Cardiac fibroblast (primary cell): ENCODE data around the gene SH3RF2.

Source experiments
- DNase-seq, 2 donors: peaks; one replicate each; pipeline versions ENCODE4 v3.0.0 to v3.0.0-alpha.2; 2010; ENCODE audit warnings: low read depth in 2 of 2
- H3K4me3 ChIP-seq, 2 donors: replicated peaks in 1 of 2; 1 replicate in 1 of 2; 2 replicates in 1 of 2; pipeline ENCODE4 v1.5.1; 2011; ENCODE audit warnings: low read depth in 2 of 2, low read length in 2 of 2, mild to moderate bottlenecking in 2 of 2, moderate library complexity in 1 of 2
- TF ChIP-seq, protein P1 (sequence below): IDR thresholded peaks from one replicate; pipeline ENCODE4 v1.5.1; 2011; ENCODE audit warnings: low read depth, mild to moderate bottlenecking, low read length, inconsistent platforms

Gene SH3RF2

DNA sequence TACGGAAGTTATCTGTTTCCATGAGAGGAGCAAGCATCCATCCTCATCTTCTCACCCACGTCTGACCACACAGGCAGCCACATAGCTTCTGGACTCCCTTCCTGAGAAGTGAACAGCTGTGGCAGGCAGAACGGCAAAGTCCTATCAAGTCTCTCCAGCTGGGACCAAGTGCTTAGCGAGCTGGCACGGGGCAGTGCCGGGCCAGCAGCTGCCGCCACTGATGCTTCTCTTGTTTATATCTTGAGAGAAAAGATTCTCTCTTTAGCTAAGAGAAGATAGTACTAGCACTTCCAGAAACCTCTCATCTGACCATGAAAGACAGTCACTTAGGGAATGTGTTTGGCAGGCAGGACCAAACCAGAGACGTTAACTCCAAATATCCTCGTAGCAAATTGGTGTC lies 131.8 kb downstream of the SH3RF2 start:
- H3K4me3 ChIP-seq: no peak overlapping the region
- TF ChIP-seq, protein P1, sequence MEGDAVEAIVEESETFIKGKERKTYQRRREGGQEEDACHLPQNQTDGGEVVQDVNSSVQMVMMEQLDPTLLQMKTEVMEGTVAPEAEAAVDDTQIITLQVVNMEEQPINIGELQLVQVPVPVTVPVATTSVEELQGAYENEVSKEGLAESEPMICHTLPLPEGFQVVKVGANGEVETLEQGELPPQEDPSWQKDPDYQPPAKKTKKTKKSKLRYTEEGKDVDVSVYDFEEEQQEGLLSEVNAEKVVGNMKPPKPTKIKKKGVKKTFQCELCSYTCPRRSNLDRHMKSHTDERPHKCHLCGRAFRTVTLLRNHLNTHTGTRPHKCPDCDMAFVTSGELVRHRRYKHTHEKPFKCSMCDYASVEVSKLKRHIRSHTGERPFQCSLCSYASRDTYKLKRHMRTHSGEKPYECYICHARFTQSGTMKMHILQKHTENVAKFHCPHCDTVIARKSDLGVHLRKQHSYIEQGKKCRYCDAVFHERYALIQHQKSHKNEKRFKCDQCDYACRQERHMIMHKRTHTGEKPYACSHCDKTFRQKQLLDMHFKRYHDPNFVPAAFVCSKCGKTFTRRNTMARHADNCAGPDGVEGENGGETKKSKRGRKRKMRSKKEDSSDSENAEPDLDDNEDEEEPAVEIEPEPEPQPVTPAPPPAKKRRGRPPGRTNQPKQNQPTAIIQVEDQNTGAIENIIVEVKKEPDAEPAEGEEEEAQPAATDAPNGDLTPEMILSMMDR: no peak
- DNase-seq: no peak

DNA sequence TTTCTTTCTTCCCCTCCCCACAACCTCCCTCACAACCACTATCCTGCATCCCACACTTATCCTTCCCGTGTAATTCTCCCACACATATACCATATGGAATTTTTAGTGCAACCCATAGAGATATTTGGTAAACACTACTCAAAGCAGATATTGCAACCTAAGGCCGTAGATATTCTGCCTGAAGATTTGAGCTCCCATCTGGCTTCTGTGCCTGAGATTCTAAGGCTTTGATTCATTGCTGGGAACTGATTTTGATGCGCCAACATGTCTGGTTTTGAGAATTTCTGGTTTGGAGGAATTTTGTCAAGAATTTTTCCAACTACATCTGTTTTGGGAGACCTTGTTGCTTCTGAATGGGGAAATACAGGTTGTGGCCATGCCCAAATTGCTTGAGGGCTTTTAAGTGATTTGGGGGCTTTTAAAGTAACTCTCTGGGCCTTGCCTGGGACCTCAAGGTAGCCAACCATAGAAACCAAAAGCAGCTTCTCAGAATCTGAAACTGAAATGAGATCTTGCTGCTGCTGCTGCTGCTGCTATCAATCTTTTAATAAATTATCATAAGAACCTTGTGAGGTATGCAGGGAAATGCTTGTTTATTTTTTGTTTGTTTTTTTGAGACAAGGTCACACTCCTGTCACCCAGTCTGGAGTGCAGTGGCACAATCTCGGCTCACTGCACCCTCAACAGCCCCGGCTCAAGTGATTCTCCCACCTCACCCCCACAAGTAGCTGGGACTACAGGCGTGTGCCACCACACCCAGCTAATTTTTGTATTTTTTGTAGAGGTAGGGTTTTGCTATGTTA lies 132.8 kb downstream of the SH3RF2 start:
- DNase-seq: no peak
- H3K4me3 ChIP-seq: no peak overlapping the region
- TF ChIP-seq, protein P1: no peak

DNA sequence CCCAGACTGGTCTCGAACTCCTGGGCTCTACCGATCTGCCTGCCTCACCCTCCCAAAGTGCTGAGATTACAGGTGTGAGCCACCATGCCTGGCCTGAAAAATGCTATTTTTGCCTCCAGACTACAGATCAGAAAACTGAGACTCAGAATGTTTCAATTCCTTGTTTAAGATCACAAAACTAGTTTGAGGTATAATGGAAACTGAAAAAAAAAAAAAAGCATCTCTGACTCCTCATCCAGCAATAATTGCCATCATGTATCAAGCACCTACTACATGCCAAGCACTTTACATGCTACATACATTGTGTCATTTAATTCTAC lies 133.4 kb downstream of the SH3RF2 start:
- TF ChIP-seq, protein P1: no peak
- H3K4me3 ChIP-seq: no peak overlapping the region

DNA sequence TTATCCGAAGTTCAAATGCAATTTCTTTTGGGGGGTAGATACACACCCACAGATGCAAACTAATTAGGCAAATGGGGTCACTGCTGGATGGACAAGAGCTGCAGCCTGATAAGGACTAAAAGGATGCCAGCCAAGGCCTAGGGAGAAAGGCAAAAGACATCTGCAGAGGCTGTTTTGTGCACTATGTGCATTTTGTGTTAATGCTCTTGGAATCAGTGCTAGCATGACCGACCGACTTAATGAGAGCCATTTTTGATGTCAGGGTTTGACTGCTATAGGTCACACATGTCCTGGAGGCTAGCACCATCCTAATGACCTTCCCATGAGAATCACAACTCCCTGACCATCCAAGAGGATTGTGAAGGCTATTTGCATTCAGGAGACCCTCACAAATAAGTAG lies 134.4 kb downstream of the SH3RF2 start:
- DNase-seq: no peak
- TF ChIP-seq, protein P1: no peak
- H3K4me3 ChIP-seq: no peak overlapping the region

More for the DNA sequence above, 133.4 kb downstream of the SH3RF2 start:
- no peak for DNase-seq

DNA sequence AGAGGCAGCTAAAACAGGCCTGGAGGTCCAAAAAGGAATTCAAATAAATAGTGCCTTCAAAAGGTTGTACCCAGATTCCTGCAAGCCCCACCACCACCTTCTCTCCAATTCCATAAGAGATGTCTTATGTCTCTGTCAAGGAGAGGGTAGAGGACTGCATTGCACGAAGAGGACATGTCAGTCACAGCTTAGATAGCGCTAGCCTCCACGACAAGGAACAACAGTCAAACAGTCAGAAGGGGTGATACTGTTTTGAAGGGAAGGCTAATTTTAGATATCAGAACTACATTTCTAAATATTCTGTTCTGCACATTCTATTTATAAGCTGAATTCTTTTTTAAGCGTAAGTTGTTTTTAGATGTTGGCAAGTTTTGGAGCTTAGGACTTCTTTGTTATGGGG lies 134.8 kb downstream of the SH3RF2 start:
- no peak overlapping the region for H3K4me3 ChIP-seq
- no peak for DNase-seq
- TF ChIP-seq, protein P1: no peak

DNA sequence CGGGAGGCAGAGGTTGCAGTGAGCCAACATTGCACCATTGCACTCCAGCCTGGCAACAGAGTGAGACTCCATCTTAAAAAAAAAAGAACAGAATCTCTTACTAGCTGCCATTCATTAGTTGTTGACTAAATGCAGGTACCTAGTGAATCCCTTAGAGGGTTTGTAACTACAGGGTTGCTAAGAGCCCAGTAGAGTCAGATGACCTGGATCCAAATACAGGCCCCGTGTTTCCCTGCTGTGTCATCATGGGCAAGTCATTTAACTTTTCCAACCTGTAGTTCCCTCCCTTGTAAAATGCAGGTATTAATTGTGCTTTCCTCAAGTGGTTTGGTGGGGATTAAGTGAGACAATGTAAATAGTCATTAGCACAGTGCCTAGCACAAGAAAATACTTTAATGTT lies 136.2 kb downstream of the SH3RF2 start:
- TF ChIP-seq, protein P1: no peak
- H3K4me3 ChIP-seq: no peak overlapping the region
- no peak for DNase-seq
